K562 treated with DMSO at 1 percent for 12 hours (cell line): ENCODE measurements around the gene HCN2. TPM values are rescaled to one million over a fixed set of nuclear protein-coding genes. Genes with fewer than 3 reads are reported as not detected.

Experiments
- total RNA-seq: library from RNA; unstranded; fragments of 300-600 nt; gene quantifications from 2 replicates; pipeline ENCODE4 v1.2.3, GENCODE V29; 2022; ENCODE audit not compliant: insufficient read depth

The HCN2 gene
- 3.5 and 4.7 TPM in 2 replicates for total RNA-seq

GRCh38 chr19:589693-590395, at the start of gene HCN2:
TSS of gene HCN2 (plus strand) at chr19:589881. CDS start at chr19:589946, 65 bp downstream.

GRCh38 chr19:543910-544608, 45.6 kb upstream of the HCN2 start, which contains the start of gene GZMM:
TSS of gene GZMM (plus strand) at chr19:544053. CDS start at chr19:544072, 19 bp downstream.

GRCh38 chr19:572140-572742, 17.4 kb upstream of the HCN2 start, which contains the start of gene BSG:
TSS of gene BSG (plus strand) at chr19:572596. CDS start at chr19:572635, 39 bp downstream.

GRCh38 chr19:633068-633785, 43.5 kb downstream of the HCN2 start, which contains the start of gene POLRMT:
TSS of gene POLRMT (minus strand) at chr19:633537. CDS start at chr19:633512, 25 bp downstream.

GRCh38 chr19:639253-640160, 49.8 kb downstream of the HCN2 start, which contains the start of gene FGF22:
TSS of gene FGF22 (plus strand) at chr19:639879. CDS start at chr19:639926, 47 bp downstream.

GRCh38 chr19:662962-663681, 73.4 kb downstream of the HCN2 start, which contains the start of gene RNF126:
TSS of gene RNF126 (minus strand) at chr19:663214. CDS start at chr19:663121, 93 bp downstream.

Other genes starting within 250 kb of the HCN2 start
- gene MIER2, start 245.1 kb upstream of the HCN2 start, total RNA-seq = 29.8 and 31.5 TPM in 2 replicates
- not detected in 2 replicates for gene C2CD4C, start 180.7 kb upstream of the HCN2 start, total RNA-seq
- 0.49 and 2.1 TPM in 2 replicates for gene SHC2, start 128.8 kb upstream of the HCN2 start, total RNA-seq
- gene MADCAM1, start 93.4 kb upstream of the HCN2 start, total RNA-seq = 1.0 TPM in 1 of 2 replicates, not detected in the other
- gene TPGS1, start 82.4 kb upstream of the HCN2 start, total RNA-seq = 50.0 and 96.2 TPM in 2 replicates
- gene CDC34, start 58.1 kb upstream of the HCN2 start, total RNA-seq = 134 and 173 TPM in 2 replicates
- 2.5 and 3.2 TPM in 2 replicates for gene GZMM, start 45.8 kb upstream of the HCN2 start, total RNA-seq
- gene BSG, start 17.3 kb upstream of the HCN2 start, total RNA-seq = 539 and 624 TPM in 2 replicates
- gene POLRMT, start 43.7 kb downstream of the HCN2 start, total RNA-seq = 86.8 and 92.3 TPM in 2 replicates
- gene FGF22, start 50.0 kb downstream of the HCN2 start, total RNA-seq = 0.58 and 0.74 TPM in 2 replicates
- gene RNF126, start 73.3 kb downstream of the HCN2 start, total RNA-seq = 77.4 and 85.9 TPM in 2 replicates
- gene FSTL3, start 86.5 kb downstream of the HCN2 start, total RNA-seq = 5.5 and 11.6 TPM in 2 replicates
- gene PRSS57, start 105.6 kb downstream of the HCN2 start, total RNA-seq = 26.1 and 36.0 TPM in 2 replicates
- 11.5 and 13.7 TPM in 2 replicates for gene PALM, start 119.1 kb downstream of the HCN2 start, total RNA-seq
- gene MISP, start 161.2 kb downstream of the HCN2 start, total RNA-seq = 0.38 TPM in 1 of 2 replicates, not detected in the other
- gene PTBP1, start 207.6 kb downstream of the HCN2 start, total RNA-seq = 169 and 333 TPM in 2 replicates
- 24.0 and 30.0 TPM in 2 replicates for gene PLPPR3, start 232.1 kb downstream of the HCN2 start, total RNA-seq
- 0.39 and 2.1 TPM in 2 replicates for gene AZU1, start 238.0 kb downstream of the HCN2 start, total RNA-seq